ENCODE measurements around the gene RGS6.

RGS6 gene

GRCh38 chr14:72017290-72017689 lies 85.1 kb downstream of the RGS6 start:
- FAIRE-seq = no peak

- no peak for FAIRE-seq
These were observed 91.2 kb downstream of the RGS6 start for GRCh38 chr14:72023128-72024042.

GRCh38 chr14:72024043-72024407 lies 91.8 kb downstream of the RGS6 start:
- FAIRE-seq = no peak

GRCh38 chr14:72024504-72024903 lies 92.3 kb downstream of the RGS6 start:
- FAIRE-seq = no peak

GRCh38 chr14:72026536-72026935 lies 94.3 kb downstream of the RGS6 start:
- no peak for FAIRE-seq

- FAIRE-seq = no peak
These were observed 94.8 kb downstream of the RGS6 start for GRCh38 chr14:72027061-72027460.

GRCh38 chr14:72033365-72033764 lies 101.1 kb downstream of the RGS6 start:
- no peak for FAIRE-seq

- FAIRE-seq = no peak
These were observed 108.3 kb downstream of the RGS6 start for GRCh38 chr14:72040528-72040927.

GRCh38 chr14:72045271-72045670 lies 113.0 kb downstream of the RGS6 start:
- no peak for FAIRE-seq

GRCh38 chr14:72045885-72046284 lies 113.7 kb downstream of the RGS6 start:
- no peak for FAIRE-seq

GRCh38 chr14:72049462-72049861 lies 117.2 kb downstream of the RGS6 start:
- no peak for FAIRE-seq

GRCh38 chr14:72052356-72052755 lies 120.1 kb downstream of the RGS6 start:
- no peak for FAIRE-seq

- no peak for FAIRE-seq
These were observed 121.4 kb downstream of the RGS6 start for GRCh38 chr14:72053651-72054050.

- FAIRE-seq = no peak
These were observed 122.7 kb downstream of the RGS6 start for GRCh38 chr14:72054911-72055310.

GRCh38 chr14:72057701-72058285 lies 125.6 kb downstream of the RGS6 start:
- FAIRE-seq = no peak

GRCh38 chr14:72060460-72060859 lies 128.2 kb downstream of the RGS6 start:
- FAIRE-seq = no peak

- no peak for FAIRE-seq
These were observed 128.7 kb downstream of the RGS6 start for GRCh38 chr14:72060917-72061316.

- FAIRE-seq = no peak
These were observed 129.5 kb downstream of the RGS6 start for GRCh38 chr14:72061718-72062117.

GRCh38 chr14:72063761-72064282 lies 131.6 kb downstream of the RGS6 start:
- no peak for FAIRE-seq

GRCh38 chr14:72064501-72064900 lies 132.3 kb downstream of the RGS6 start:
- FAIRE-seq = no peak

- FAIRE-seq = no peak
These were observed 138.2 kb downstream of the RGS6 start for GRCh38 chr14:72070458-72070857.

GRCh38 chr14:72075649-72076334 lies 143.6 kb downstream of the RGS6 start:
- FAIRE-seq = no peak

- FAIRE-seq = no peak
These were observed 148.9 kb downstream of the RGS6 start for GRCh38 chr14:72081137-72081536.

- FAIRE-seq = no peak
These were observed 152.7 kb downstream of the RGS6 start for GRCh38 chr14:72084935-72085334.
